Brain microvascular endothelial cell (primary cell): ENCODE results near the gene INSYN2B.

ENCODE experiments used
- DNase-seq: peaks from one replicate; pipeline ENCODE4 v3.0.0-alpha.2; 2020
- H3K27ac ChIP-seq: fragments of 250-450 bp; sonication (Bioruptor Pico); 2 replicates; pipeline ENCODE4 v1.5.1; 2020; ENCODE audit warnings: mild to moderate bottlenecking, moderate library complexity
- H3K27me3 ChIP-seq: fragments of 250-450 bp; sonication (Bioruptor Pico); replicated peaks from 2 replicates; pipeline ENCODE4 v1.5.1; 2020; ENCODE audit warnings: mild to moderate bottlenecking
- H3K36me3 ChIP-seq: fragments of 250-450 bp; sonication (Bioruptor Pico); replicated peaks from 2 replicates; pipeline ENCODE4 v1.5.1; 2020; ENCODE audit warnings: mild to moderate bottlenecking
- H3K4me3 ChIP-seq: 2 replicates; pipeline ENCODE4 v1.5.1; 2011; ENCODE audit warnings: low read depth, mild to moderate bottlenecking, control low read depth, low read length, moderate library complexity
- in situ Hi-C: cut with HindIII; loops from 2 replicates; pipeline ENCODE4 v1.10.0; 2017; ENCODE audit warnings: low sequenced_read_pairs, low pct_ligation_motif_present
- TF ChIP-seq, protein P1 (sequence below): IDR thresholded peaks from 2 replicates; pipeline ENCODE4 v1.5.1; 2011; ENCODE audit warnings: low read depth, mild to moderate bottlenecking, moderate library complexity, low read length, control low read depth, inconsistent platforms; ENCODE audit errors: missing control alignments

Gene INSYN2B

DNA sequence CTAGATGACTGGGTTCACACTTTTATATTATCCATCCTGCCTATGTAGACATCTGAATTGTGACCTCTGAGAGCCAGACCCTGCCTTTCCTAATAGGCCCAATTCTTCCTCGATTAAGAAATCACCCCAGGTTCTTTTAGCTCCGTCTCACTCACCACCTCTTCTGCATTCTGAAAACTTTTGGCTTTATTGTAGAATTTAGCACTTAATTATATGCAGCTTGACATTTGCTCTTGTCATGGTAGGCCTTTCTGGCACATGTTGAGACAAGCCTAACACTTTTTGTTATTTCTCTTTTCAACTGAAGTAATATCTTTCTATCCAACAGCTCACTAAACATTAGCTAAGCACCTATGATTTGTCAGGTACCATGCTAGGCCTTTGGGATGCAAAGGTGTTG, 163.3 kb downstream of the INSYN2B start:
- TF ChIP-seq, protein P1, sequence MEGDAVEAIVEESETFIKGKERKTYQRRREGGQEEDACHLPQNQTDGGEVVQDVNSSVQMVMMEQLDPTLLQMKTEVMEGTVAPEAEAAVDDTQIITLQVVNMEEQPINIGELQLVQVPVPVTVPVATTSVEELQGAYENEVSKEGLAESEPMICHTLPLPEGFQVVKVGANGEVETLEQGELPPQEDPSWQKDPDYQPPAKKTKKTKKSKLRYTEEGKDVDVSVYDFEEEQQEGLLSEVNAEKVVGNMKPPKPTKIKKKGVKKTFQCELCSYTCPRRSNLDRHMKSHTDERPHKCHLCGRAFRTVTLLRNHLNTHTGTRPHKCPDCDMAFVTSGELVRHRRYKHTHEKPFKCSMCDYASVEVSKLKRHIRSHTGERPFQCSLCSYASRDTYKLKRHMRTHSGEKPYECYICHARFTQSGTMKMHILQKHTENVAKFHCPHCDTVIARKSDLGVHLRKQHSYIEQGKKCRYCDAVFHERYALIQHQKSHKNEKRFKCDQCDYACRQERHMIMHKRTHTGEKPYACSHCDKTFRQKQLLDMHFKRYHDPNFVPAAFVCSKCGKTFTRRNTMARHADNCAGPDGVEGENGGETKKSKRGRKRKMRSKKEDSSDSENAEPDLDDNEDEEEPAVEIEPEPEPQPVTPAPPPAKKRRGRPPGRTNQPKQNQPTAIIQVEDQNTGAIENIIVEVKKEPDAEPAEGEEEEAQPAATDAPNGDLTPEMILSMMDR, result no peak
- in situ Hi-C loops, result no loop called here
- no peak overlapping the region for H3K27ac ChIP-seq
- H3K4me3 ChIP-seq, result no peak overlapping the region
- H3K27me3 ChIP-seq, result no peaks in the 10 kb centered on the region
- DNase-seq, result no peak
- H3K36me3 ChIP-seq, result no peaks in the 10 kb centered on the region

GRCh38 chr5:169814522-169814921, 165.8 kb downstream of the INSYN2B start:
- Histone ChIP-seq H3K36me3 (no peaks in the 10 kb centered on the region), H3K4me3 (no peak overlapping the region), H3K27me3 (no peaks in the 10 kb centered on the region), H3K27ac (no peak overlapping the region)
- in situ Hi-C loops, result no loop called here
- TF ChIP-seq, protein P1, result no peak
- no peak for DNase-seq
